A549 (cell line): ENCODE data around the gene PDZD7.

ENCODE experiments used
- BHLHE40 ChIP-seq: IDR thresholded peaks from 2 replicates; pipeline ENCODE4 v1.6.1; 2012; ENCODE audit warnings: low read depth, low read length, inconsistent platforms
- CBX2 ChIP-seq: fragments of 200-600 bp; sonication (generic); IDR thresholded peaks from 2 replicates; pipeline ENCODE4 v1.6.1; 2016; ENCODE audit warnings: low read depth, mild to moderate bottlenecking, borderline replicate concordance
- EP300 ChIP-seq, 2 experiments: fragments of >200 bp; sonication (Bioruptor Twin); formaldehyde crosslinking; IDR thresholded peaks; 2 replicates in 1 of 2; 3 replicates in 1 of 2; pipeline ENCODE4 v1.6.1; 2016 to 2017
- NPAS2 ChIP-seq: fragments of 250-450 bp; sonication (Bioruptor Pico); IDR thresholded peaks from 2 replicates; pipeline ENCODE4 v1.8.0; 2022; ENCODE audit warnings: mild to moderate bottlenecking, moderate library complexity, borderline replicate concordance
- POLR2A ChIP-seq: IDR thresholded peaks from 2 replicates; pipeline ENCODE4 v1.6.1; 2012; ENCODE audit warnings: mild to moderate bottlenecking, low read length
- POLR2AphosphoS2 ChIP-seq: conservative IDR thresholded peaks from 2 replicates; pipeline ENCODE4 v1.6.1; 2012; ENCODE audit warnings: low read length, improper control_type of control experiment, inconsistent platforms
- SMC3 ChIP-seq: fragments of >200 bp; sonication (Bioruptor Twin); formaldehyde crosslinking; IDR thresholded peaks from 3 replicates; pipeline ENCODE4 v1.6.1; 2018; ENCODE audit warnings: inconsistent platforms
- TP53 ChIP-seq: fragments of 250-450 bp; sonication (Bioruptor Pico); IDR thresholded peaks from 2 replicates; pipeline ENCODE4 v1.5.0; 2021; ENCODE audit warnings: mild to moderate bottlenecking, moderate library complexity
- ZC3H11A ChIP-seq: fragments of 450-650 bp; IDR thresholded peaks from 2 replicates; pipeline ENCODE4 v1.6.1; 2014; ENCODE audit warnings: antibody characterized with exemption, mild to moderate bottlenecking
- ZNF302 ChIP-seq: fragments of 250-450 bp; sonication (Bioruptor Pico); IDR thresholded peaks from 2 replicates; pipeline ENCODE4 v1.9.0; 2021; ENCODE audit warnings: inconsistent platforms, mild to moderate bottlenecking, moderate library complexity
- TF ChIP-seq, protein P1 (sequence below): fragments of >200 bp; sonication (Bioruptor Twin); formaldehyde crosslinking; IDR thresholded peaks from 3 replicates; pipeline ENCODE4 v1.5.1; 2016
- TF ChIP-seq, protein P2 (sequence below): fragments of 450-650 bp; IDR thresholded peaks from 2 replicates; pipeline ENCODE4 v1.6.1; 2014; ENCODE audit warnings: antibody characterized with exemption

DNA sequence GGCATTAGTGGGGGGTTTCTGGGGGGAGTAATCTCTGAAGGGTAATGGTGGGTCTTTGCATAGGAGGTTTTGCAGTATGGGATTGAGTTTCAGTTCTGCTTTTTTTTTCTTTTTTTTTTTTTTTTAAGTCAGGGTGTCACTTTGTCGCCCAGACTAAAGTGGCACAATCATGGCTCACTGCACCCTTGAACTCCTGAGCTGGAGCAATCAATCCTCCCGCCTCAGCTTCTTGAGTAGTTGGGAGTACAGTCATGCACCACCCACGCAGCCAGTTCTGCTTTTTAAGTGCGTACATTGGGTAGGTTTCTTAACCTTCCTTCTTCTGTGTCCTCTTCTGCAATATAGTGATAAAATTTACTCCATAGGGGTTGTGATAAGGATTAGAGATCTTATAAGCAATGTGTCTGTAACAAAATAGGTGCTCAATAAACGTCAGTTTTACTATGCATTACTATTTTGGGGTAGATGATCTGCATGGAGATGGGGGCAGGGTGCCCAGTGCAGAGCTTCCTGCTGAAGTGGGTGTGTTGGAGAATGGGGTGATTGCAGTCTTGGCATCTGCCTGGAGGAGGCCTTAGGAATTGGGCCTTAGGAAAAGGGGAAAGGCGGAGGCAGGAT is 40.4 kb upstream of the PDZD7 start:
- TF ChIP-seq, protein P1, sequence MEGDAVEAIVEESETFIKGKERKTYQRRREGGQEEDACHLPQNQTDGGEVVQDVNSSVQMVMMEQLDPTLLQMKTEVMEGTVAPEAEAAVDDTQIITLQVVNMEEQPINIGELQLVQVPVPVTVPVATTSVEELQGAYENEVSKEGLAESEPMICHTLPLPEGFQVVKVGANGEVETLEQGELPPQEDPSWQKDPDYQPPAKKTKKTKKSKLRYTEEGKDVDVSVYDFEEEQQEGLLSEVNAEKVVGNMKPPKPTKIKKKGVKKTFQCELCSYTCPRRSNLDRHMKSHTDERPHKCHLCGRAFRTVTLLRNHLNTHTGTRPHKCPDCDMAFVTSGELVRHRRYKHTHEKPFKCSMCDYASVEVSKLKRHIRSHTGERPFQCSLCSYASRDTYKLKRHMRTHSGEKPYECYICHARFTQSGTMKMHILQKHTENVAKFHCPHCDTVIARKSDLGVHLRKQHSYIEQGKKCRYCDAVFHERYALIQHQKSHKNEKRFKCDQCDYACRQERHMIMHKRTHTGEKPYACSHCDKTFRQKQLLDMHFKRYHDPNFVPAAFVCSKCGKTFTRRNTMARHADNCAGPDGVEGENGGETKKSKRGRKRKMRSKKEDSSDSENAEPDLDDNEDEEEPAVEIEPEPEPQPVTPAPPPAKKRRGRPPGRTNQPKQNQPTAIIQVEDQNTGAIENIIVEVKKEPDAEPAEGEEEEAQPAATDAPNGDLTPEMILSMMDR = no peak
- TF ChIP-seq EP300 (IDR thresholded peaks at IDR 0.05) = no peak
- no peak for TF ChIP-seq CBX2
- TF ChIP-seq POLR2AphosphoS2 = no peak
- no peak for TF ChIP-seq ZC3H11A
- TF ChIP-seq TP53 (CRISPR knock-in tag) = no peak
- no peak for TF ChIP-seq NPAS2
- no peak for TF ChIP-seq POLR2A
- no peak for TF ChIP-seq ZNF302 (CRISPR knock-in tag)
- no peak for TF ChIP-seq BHLHE40
- no peak for TF ChIP-seq SMC3
- TF ChIP-seq, protein P2, sequence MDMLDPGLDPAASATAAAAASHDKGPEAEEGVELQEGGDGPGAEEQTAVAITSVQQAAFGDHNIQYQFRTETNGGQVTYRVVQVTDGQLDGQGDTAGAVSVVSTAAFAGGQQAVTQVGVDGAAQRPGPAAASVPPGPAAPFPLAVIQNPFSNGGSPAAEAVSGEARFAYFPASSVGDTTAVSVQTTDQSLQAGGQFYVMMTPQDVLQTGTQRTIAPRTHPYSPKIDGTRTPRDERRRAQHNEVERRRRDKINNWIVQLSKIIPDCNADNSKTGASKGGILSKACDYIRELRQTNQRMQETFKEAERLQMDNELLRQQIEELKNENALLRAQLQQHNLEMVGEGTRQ = no peak
